ENCODE data around the gene AHCYL1. TPM values are rescaled to one million over a fixed set of nuclear protein-coding genes. Genes with fewer than 3 reads are reported as not detected.
A peak's percentile ranks its signal among the peaks of the same experiment; 100 is the strongest.

Gene AHCYL1
- total RNA-seq, 1 donor from 2014 or later = 38.4 TPM

GRCh38 chr1:110068646-110069403 lies 84.3 kb downstream of the AHCYL1 start:
- ATAC-seq (no peak), DNase-seq (ENCODE audit: missing footprints) (no peak)
- intact Hi-C loops (cut with DNase I) = no loop called here

DNA sequence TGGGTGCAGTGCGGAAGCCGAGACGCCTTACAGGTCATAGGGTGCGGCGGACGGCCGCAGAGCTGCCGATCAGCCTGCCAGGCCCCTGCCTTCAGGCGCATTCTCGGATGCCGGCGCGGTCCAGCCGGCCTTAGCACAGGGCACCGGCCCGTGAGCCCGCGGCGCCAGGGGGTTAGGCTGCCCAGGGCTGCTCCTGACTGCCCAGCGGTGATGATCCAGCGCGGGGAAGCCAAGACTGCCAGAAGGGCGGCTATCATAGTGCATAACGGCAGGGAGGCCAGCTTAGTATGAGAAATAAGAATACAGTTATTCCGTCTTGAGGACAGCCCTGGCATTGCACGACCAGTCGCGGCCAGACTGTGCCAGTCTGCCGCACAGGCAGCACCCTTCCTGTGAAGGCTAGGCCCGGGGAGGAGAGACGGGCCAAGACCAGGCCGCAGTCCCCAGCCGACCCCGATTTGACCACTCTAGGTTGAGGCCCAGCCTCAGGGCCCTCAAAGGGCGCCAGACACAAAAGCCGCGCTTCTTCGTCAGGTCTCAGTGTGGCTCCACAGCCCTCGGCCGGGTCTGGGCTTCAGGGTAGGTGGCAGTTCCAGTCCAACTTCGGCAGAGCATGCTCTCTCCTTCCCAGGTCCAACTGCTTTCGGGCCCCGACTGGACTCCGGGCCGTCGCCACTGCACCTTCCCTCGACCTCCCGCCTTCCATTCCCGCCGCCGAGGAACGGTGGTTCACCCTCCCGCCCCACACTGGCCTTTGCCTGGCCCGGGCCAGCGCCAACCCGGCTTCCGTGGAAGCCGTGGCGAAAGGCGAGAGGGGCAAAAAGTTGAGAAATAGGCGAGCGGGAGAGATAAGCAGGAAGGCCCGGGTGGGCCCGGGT lies 85.1 kb downstream of the AHCYL1 start:
- DNase-seq (ENCODE audit: missing footprints) = no peak
- intact Hi-C loops (cut with DNase I) = no loop called here
- ATAC-seq = peak; percentile 24

GRCh38 chr1:110070282-110070669 lies 85.7 kb downstream of the AHCYL1 start:
- DNase-seq (ENCODE audit: missing footprints) (no peak), ATAC-seq (no peak)

GRCh38 chr1:110070671-110071242 lies 86.2 kb downstream of the AHCYL1 start, which contains the start of gene ALX3:
Gene ALX3 (minus strand): TSS chr1:110070672. CDS start chr1:110070612, 60 bp downstream.
- intact Hi-C loops (cut with DNase I) = no loop called here
- ATAC-seq (no peak), DNase-seq (ENCODE audit: missing footprints) (no peak)

More at GRCh38 chr1:110070282-110070669, 85.7 kb downstream of the AHCYL1 start:
- intact Hi-C loops (cut with DNase I) = no loop called here

Other genes starting within 250 kb of the AHCYL1 start
- 121 TPM for gene GSTM3, start 243.7 kb upstream of the AHCYL1 start, total RNA-seq
- not detected for gene EPS8L3, start 220.8 kb upstream of the AHCYL1 start, total RNA-seq
- gene CSF1, start 73.9 kb upstream of the AHCYL1 start, total RNA-seq = 19.0 TPM
- gene STRIP1, start 49.9 kb downstream of the AHCYL1 start, total RNA-seq = 17.8 TPM
- not detected for gene ALX3, start 85.9 kb downstream of the AHCYL1 start, total RNA-seq
- gene UBL4B, start 127.7 kb downstream of the AHCYL1 start, total RNA-seq = not detected
- gene SLC6A17, start 165.7 kb downstream of the AHCYL1 start, total RNA-seq = not detected
- 5.1 TPM for gene KCNC4, start 225.5 kb downstream of the AHCYL1 start, total RNA-seq